ENCODE measurements around the gene ZSCAN23.
"Not testable (repeated sequence)": the region's sequence is repeated elsewhere in the genome, so short reads cannot be mapped to it uniquely, and the experiment has no call there.

GRCh38 chr6:28444759-28445158, 1.5 kb upstream of the ZSCAN23 start:
- TF ChIP-seq POLR2AphosphoS5 (IDR thresholded peaks at IDR 0.05; ENCODE audit: low read depth); GABPA (IDR thresholded peaks at IDR 0.05; ENCODE audit: low read depth); CTCF (IDR thresholded peaks at IDR 0.05; ENCODE audit: insufficient read depth, low read length); REST (IDR thresholded peaks at IDR 0.05; ENCODE audit: insufficient replicate concordance, low read depth); SPI1 (IDR thresholded peaks at IDR 0.05; ENCODE audit: borderline replicate concordance, low read depth): not testable (repeated sequence)

Measured in HL-60 (cell line).